Mononuclear cell (primary cell): ENCODE data around the gene RPL22. TPM values are rescaled to one million over a fixed set of nuclear protein-coding genes. Genes with fewer than 3 reads are reported as not detected.

Source experiments
- H3K27me3 ChIP-seq: 2 replicates; pipeline ENCODE4 v1.6.0; 2011; ENCODE audit warnings: low read length, control low read depth; ENCODE audit not compliant: insufficient read depth
- H3K4me1 ChIP-seq: 2 replicates; pipeline ENCODE4 v1.5.1; 2011; ENCODE audit warnings: mild to moderate bottlenecking, low read length, control low read depth; ENCODE audit not compliant: insufficient read depth
- H3K4me3 ChIP-seq: 2 replicates; pipeline ENCODE4 v1.5.1; 2011; ENCODE audit warnings: mild to moderate bottlenecking, low read length, moderate library complexity
- H3K9me3 ChIP-seq: 2 replicates; pipeline ENCODE4 v1.5.1; 2011; ENCODE audit warnings: low read depth, mild to moderate bottlenecking, control low read depth, low read length
- total RNA-seq: library from RNA; depleted of rRNA; stranded (reverse); fragments of >200 nt; gene quantifications from one replicate; pipeline ENCODE4 v1.2.3, GENCODE V29; 2012

Gene RPL22
- total RNA-seq, 1 donor = 224 TPM

DNA sequence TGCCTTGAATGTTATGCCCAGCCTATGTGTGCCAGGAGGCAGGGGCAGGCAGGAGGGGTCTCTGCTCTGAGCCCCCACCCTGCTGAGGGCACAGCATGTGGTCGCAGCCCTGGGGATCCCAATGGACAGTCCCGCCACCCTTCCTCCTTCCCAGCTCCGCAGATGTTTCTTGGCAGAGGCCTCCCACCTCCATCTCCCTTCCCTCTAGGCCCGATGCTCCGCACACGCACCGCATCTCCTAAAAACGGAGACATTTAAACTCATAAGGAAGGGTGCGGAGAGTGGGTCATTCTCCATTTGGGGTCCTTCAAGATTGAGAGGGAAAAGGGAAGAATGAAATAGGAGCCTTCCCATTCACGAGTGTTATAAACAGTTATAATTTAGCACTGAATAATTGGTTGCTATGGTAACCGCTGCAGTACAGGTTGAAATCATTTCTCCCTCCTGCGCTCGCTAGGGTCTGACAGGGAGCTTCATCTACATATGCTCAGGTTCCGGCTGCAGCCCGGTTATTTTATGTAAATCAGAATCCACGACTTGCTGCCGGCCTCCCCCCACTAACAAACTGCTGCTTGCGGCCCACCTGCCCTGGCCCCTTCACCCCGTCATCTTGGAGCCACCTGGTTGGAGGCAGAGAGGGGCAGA, 35.3 kb downstream of the RPL22 start:
- H3K9me3 ChIP-seq = no peaks in the 10 kb centered on the region
- H3K4me3 ChIP-seq = no peak overlapping the region
- H3K27me3 ChIP-seq = no peaks in the 10 kb centered on the region
- H3K4me1 ChIP-seq = no peaks in the 10 kb centered on the region

DNA sequence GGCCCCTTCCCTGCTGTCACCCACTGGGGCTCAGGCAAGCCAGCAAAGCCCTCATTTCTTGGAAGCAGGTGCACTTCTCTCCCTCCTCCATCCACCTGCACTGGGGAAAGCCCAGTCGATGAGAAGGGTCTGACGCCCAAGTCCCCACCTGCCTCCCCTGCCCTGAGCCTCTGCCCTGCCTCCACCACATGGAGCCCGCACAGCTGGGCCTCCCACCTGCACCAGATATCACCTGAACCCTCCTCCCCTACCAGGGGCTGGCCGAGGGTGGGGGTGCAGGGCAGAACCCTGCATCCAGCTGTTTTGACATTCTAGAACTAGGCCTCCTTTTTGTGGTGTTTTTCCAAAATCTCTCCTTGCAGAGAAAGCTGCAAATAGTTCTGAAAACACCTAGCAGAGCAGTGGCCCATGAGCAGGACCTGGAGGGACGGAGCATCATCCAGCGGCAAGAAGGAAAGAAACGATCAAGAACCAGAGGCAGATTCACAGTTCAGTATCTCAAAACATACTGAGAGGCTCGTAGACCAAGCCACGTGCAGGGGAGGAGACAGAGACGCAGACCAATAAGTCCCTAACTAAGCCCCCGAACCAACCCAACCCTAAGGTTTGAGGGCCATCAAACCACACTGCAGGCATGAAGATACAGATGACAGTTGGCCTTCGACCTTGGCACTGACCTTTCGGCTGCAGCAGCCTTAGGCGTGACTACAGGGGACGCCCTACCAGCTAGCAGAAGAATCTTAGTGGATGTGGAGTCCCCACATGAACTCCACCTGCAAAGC, 36.0 kb downstream of the RPL22 start:
- Histone ChIP-seq H3K27me3 (no peaks in the 10 kb centered on the region), H3K4me1 (no peaks in the 10 kb centered on the region), H3K9me3 (no peaks in the 10 kb centered on the region), H3K4me3 (no peak overlapping the region)

DNA sequence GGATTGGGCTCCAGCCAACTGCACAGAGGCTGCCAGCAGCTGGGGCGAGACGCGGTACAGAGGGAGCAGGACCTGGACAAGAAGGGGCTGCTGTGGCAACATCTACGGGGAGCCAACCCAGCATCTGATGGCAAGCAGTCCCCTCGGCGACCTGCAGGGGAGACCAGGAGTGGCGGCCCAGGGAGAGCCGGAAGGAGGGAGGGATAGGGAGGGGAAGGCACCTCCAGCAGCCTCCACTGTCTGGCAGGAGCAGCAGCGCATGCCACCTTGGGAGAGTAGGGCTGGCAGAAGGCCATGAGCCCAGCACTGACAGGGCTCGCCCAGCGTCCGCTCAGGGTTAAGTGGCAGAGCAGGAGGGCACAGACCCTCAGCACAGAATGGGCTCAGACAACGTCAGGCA, 36.6 kb downstream of the RPL22 start:
- no peaks in the 10 kb centered on the region for H3K9me3 ChIP-seq
- H3K4me1 ChIP-seq = no peaks in the 10 kb centered on the region
- no peaks in the 10 kb centered on the region for H3K27me3 ChIP-seq
- H3K4me3 ChIP-seq = no peak overlapping the region

DNA sequence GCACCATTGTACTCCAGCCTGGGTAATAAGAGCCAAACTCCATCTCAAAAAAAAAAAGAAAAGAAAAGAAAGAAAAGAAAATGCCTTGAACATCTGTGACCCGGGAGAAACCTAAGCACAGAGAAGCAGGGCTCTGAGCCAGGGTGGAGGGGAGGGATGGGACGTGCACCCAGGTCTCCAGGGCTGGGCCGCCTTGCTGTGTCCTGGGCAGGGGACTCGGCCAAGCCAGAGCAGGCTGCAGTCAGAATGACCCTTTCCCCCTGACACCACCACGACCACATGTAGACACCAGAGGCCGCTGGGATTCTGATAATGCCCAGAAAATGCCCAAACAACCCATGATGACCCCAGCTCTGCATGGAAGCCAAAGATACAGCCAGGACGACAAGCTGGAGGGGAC, 37.1 kb downstream of the RPL22 start:
- Histone ChIP-seq H3K9me3 (no peaks in the 10 kb centered on the region), H3K27me3 (no peaks in the 10 kb centered on the region), H3K4me1 (no peaks in the 10 kb centered on the region), H3K4me3 (no peak overlapping the region)

DNA sequence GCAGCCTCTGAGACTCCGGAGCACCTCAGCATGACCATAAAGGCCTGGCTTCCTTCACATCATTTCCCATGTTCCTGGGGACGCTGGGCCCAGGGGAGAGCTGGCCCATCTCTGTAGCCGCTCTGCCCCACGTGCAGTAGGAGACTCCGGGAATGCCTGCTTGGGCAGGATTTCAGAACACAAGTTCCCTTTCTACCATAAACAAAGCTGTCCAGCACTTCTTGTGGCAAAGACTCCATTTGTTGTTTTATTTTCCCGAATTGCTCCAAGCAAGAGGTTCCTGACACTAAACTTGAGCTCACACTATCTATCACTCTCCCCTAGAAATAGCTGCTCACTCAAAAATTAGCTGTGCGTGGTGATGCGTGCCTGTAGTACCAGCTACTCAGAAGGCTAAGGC, 41.2 kb downstream of the RPL22 start:
- H3K4me1 ChIP-seq = peaks cover 10% of the 10 kb centered on the region
- no peak overlapping the region for H3K4me3 ChIP-seq
- H3K27me3 ChIP-seq = no peaks in the 10 kb centered on the region
- no peaks in the 10 kb centered on the region for H3K9me3 ChIP-seq

DNA sequence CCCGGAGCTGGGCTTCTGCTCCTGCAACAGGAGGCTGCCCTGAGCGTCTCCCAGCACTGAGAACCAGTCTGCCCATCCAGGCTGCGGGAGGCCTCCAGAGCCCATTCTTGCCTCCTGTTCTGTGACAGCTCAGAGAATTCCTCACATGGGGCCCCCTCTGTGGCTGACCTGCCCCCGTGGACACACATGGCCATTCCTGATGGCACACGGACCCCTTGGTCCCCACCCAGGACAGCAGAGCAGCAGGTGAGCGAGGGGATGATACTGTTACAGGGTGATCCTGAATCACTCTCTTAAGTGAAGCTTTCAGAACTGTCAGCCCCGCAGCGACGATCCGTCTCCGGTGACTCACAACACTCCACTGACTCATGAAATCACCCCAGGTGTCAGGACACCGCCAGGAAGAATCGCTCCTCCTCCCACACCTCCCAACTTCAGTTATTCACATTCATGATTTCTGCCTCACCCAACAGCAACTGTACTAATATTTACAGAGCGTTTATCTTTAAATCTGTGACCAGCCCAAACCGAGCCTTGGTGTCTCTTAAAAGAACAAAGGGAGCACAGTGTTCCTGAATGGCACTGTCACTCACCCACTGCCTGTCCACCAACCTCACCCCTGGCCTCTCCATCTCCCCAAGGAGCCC, 41.7 kb downstream of the RPL22 start:
- Histone ChIP-seq H3K27me3 (no peaks in the 10 kb centered on the region), H3K9me3 (no peaks in the 10 kb centered on the region), H3K4me3 (no peak overlapping the region), H3K4me1 (peaks cover 10% of the 10 kb centered on the region)

DNA sequence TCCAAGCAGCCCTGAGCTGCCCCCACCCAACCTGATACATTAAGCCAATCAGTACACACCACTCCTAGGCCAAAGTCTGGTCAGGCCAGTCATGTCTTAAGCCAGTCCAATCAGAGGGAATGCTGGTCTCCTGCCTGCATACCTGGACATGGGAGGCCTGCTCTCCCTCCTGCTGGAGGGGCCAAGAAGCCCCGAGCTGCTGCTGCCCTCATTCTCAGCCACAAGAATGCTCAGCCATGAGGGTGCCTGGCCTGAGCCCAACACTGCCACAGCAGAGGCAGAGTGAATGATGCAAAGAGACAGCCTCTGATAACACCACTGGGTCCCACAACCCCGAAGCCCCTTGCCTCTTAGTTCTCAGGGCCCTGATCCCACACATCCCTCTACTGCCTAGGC, 42.3 kb downstream of the RPL22 start:
- H3K4me3 ChIP-seq = no peak overlapping the region
- no peaks in the 10 kb centered on the region for H3K9me3 ChIP-seq

DNA sequence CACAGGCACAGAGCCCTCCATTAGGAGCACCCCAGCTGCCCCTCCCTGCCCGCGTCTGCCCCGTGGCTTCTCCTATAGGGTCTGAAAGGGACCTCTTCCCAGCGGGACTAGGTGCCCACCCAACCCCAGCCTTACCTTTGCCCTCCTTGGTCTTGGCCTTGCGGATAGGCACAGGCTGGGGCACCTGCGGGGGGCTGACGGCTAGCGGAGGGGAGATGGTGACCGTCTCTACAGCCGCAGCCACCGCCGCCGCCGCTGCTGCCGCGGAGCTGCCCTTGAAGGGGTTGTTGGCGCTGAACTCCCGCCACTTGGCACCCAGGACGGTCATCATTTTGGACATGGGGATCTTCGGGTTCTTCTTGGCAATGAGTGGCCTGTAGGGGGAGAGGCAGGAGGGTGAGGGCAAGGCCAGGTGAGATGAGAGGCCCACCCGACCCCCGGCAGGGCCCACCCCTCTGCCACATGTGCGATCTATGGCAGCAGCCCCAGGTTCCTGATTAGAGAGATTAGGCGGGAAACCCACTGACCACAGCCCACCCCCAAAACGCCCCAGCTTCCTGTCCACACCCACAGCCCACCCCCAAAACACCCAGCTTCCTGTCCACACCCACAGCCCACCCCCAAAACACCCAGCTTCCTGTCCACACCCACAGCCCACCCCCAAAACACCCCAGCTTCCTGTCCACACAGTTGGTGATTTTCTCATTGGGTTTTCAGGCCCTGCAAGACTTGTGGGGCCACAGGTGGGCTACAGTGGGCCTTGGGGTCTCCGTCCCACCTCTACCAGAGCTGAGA, 44.7 kb downstream of the RPL22 start:
- H3K4me3 ChIP-seq = no peak overlapping the region
- no peaks in the 10 kb centered on the region for H3K27me3 ChIP-seq
- peaks cover 10% of the 10 kb centered on the region for H3K4me1 ChIP-seq
- H3K9me3 ChIP-seq = no peaks in the 10 kb centered on the region

More for the DNA sequence above, 42.3 kb downstream of the RPL22 start:
- H3K4me1 ChIP-seq = peaks cover 10% of the 10 kb centered on the region
- no peaks in the 10 kb centered on the region for H3K27me3 ChIP-seq

DNA sequence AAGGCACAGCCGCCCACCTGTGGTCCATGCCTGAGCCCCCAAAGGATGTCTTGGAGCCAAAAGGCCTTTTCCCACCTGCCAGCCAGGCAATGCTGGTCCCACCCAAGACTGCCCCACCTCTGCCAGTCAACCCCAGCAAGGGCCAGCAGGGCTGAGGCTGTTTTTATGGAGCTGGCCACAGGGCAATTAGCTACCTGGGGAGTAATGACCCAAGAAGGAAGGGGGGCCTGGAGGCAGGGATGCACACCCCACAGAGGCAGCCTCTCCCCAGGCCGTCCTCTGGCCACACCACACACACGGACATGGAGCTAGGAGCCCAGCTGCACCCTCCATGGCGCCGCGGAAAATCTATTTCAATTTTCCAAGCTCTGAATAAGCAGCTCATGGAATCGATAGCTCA, 46.5 kb downstream of the RPL22 start:
- H3K9me3 ChIP-seq = no peaks in the 10 kb centered on the region

DNA sequence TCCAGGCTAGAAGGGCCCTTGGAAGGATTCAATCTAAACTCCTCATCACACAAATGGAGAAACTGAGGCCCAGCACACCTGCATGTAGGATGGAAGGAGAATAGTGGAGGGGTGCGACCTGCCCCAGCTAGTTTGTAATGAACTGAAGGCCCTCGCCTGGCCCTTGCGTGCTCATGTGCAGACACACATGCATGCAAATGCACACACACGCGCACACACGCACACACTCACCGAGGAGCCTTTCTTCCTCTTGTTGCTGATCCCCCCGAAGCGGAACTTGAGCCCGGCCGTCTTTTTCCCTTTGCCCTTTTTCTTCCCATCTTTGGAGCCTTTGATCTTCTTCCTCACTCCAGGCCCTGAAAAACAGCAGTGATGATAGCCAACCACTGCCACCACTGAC, 47.2 kb downstream of the RPL22 start:
- H3K4me3 ChIP-seq = no peak overlapping the region
- H3K4me1 ChIP-seq = peaks cover 16% of the 10 kb centered on the region
- no peaks in the 10 kb centered on the region for H3K27me3 ChIP-seq
- no peaks in the 10 kb centered on the region for H3K9me3 ChIP-seq

More for the DNA sequence above, 46.5 kb downstream of the RPL22 start:
- Histone ChIP-seq H3K4me1 (peaks cover 16% of the 10 kb centered on the region), H3K4me3 (no peak overlapping the region), H3K27me3 (no peaks in the 10 kb centered on the region)

DNA sequence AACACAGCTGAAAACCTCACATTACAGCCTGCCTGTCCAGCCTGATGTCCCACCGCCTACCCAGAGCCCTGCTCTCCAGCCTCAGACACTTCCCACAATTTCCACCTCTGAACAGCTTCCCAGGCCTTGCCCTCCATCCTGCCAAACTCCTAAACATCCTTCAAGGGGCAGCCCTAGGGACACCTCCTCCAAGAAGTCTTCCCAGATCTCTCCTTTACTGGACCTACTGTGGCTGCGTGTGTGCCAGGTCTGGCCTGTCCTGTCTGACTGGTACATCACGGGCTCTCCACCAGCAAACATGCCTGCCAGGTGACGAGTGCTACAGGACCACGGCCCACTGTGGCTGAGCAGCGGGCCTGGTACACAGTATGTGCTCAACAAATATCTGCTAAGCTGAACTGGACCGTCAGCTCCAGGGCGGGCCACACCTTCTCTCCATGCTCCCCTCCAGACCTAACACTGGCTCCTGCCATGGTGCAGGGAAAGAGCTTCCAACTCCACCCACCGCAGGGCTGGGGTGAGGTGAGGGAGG, 48.0 kb downstream of the RPL22 start:
- H3K4me3 ChIP-seq = no peak overlapping the region

DNA sequence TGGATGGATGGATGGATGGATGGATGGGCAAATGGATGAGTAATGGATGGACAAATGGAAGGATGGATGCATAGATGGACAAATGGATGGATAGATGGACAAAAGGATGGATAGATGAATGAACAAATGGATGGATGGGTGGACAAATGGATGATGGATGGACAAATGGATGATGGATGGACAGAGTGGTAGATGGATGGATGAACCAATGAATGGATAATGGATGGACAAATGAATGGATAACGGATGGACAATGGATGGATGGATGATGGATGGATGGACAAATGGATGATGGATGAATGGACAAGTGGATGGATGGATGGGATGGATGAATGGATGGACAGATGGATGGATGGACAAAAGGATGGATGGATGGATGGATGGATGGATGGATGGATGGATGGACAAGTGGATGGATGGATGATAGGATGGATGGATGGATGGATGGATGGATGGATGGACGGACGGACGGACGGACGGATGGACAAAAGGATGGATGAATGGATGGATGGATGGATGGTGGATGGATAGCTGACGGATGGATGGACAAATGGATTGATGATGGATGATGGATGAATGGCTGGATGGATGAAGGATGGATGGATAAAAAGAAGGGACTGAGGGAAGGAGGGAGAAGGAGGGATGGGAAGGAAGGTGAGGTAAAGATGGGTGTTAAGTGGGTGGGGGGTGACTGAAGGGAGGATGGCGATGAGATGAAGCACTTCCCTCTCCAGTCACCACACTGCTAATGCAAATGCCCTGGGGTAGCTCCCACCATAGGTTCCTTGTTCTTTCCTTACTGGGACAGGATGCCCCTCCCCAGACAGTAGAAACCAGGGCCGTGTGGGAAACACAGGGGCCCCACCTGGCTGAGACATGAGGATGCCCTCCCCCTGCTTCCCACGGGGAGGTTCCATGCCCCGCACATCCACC, 49.1 kb downstream of the RPL22 start:
- H3K4me3 ChIP-seq = no peak overlapping the region

More for the DNA sequence above, 48.0 kb downstream of the RPL22 start:
- Histone ChIP-seq H3K4me1 (peaks cover 16% of the 10 kb centered on the region), H3K27me3 (no peaks in the 10 kb centered on the region), H3K9me3 (no peaks in the 10 kb centered on the region)

DNA sequence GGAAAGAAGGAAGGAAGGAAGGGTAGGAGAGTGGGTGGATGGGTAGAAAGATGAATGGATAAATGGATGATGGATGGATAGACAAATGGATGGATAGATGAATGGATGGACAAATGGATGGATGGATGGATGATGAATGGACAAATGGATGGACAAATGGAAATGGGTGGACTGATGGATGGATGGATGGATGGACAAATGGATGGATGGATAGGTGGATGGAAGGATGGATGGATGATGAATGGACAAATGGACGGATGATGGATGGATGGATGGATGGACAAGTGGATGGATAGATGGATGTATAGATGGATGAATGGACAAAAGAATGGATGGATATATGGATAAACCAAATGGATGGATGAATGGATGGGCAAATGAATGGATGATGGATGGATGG, 49.8 kb downstream of the RPL22 start:
- peaks cover 14% of the 10 kb centered on the region for H3K4me1 ChIP-seq
- H3K9me3 ChIP-seq = no peaks in the 10 kb centered on the region
- H3K27me3 ChIP-seq = no peaks in the 10 kb centered on the region
- H3K4me3 ChIP-seq = no peak overlapping the region

More for the DNA sequence above, 49.1 kb downstream of the RPL22 start:
- Histone ChIP-seq H3K27me3 (no peaks in the 10 kb centered on the region), H3K9me3 (no peaks in the 10 kb centered on the region), H3K4me1 (peaks cover 16% of the 10 kb centered on the region)
